Suprapubic skin (tissue), 3 donors: Measurements from ENCODE around the gene RMND1.

Experiments
- POLR2A ChIP-seq, 2 donors: fragments of 450-650 bp; IDR thresholded peaks; one replicate each; pipeline ENCODE4 v1.6.1; 2017; ENCODE audit warnings: antibody characterized with exemption in 2 of 2, mild to moderate bottlenecking in 2 of 2, moderate library complexity in 2 of 2
- TF ChIP-seq, protein P1 (sequence below), 2 donors: fragments of 200-600 bp in 1 of 2; fragments of 450-650 bp in 1 of 2; sonication (generic) in 1 of 2; IDR thresholded peaks; one replicate each; pipeline ENCODE4 v1.5.1; 2016 to 2019; ENCODE audit warnings: antibody characterized with exemption in 2 of 2, mild to moderate bottlenecking in 1 of 2, moderate library complexity in 1 of 2

DNA sequence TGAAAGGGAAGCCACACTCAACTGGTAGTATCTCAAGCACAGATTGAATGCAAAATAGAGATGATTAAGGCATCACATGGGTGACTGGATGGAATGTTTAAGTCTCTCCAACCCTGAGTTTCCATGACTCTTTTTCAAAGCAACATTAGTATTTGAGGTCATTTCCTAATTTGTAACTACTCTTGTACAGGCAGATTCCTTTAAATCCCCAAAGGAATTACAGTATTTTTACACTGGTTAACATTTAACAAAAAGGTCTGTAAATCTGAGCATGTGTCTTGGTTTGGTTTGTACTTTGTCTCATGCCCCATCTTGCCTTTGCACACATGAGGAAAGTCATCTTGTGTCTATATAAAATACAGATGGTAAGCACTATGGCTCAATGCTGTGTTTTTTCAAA, 15.1 kb downstream of the RMND1 start:
- TF ChIP-seq, protein P1, sequence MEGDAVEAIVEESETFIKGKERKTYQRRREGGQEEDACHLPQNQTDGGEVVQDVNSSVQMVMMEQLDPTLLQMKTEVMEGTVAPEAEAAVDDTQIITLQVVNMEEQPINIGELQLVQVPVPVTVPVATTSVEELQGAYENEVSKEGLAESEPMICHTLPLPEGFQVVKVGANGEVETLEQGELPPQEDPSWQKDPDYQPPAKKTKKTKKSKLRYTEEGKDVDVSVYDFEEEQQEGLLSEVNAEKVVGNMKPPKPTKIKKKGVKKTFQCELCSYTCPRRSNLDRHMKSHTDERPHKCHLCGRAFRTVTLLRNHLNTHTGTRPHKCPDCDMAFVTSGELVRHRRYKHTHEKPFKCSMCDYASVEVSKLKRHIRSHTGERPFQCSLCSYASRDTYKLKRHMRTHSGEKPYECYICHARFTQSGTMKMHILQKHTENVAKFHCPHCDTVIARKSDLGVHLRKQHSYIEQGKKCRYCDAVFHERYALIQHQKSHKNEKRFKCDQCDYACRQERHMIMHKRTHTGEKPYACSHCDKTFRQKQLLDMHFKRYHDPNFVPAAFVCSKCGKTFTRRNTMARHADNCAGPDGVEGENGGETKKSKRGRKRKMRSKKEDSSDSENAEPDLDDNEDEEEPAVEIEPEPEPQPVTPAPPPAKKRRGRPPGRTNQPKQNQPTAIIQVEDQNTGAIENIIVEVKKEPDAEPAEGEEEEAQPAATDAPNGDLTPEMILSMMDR (IDR thresholded peaks at IDR 0.05) = no peak
- TF ChIP-seq POLR2A (IDR thresholded peaks at IDR 0.05) = no peak
